ENCODE results near the gene GIT2. TPM values are rescaled to one million over a fixed set of nuclear protein-coding genes. Genes with fewer than 3 reads are reported as not detected.
A peak's percentile ranks its signal among the peaks of the same experiment; 100 is the strongest.

The GIT2 gene
- total and polyA plus RNA-seq, 2 of the 8 experiments (the other 6 are each of a cell fraction or from before 2014, with no cell fraction given), result 9.6 to 20.7 TPM

DNA sequence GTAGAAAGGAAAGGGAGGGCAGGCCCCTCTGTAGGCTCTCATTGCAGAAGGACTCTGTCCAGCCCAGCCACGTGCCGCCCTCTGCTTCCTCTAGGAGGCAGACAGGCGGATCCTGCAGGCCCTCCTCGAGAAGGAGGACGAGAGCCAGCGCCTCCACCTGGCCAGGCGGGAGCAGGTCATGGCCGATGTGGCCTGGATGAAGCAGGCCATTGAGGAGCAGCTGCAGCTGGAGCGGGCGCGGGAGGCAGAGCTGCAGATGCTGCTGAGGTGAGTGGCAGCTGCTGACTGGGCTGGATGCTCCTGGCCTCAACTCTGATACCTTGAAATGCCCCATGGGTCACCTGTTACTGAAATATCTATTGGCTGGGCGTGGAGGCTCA lies 85.2 kb downstream of the GIT2 start (continued):
- TF ChIP-seq, protein P1, sequence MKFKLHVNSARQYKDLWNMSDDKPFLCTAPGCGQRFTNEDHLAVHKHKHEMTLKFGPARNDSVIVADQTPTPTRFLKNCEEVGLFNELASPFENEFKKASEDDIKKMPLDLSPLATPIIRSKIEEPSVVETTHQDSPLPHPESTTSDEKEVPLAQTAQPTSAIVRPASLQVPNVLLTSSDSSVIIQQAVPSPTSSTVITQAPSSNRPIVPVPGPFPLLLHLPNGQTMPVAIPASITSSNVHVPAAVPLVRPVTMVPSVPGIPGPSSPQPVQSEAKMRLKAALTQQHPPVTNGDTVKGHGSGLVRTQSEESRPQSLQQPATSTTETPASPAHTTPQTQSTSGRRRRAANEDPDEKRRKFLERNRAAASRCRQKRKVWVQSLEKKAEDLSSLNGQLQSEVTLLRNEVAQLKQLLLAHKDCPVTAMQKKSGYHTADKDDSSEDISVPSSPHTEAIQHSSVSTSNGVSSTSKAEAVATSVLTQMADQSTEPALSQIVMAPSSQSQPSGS (IDR thresholded peaks at IDR 0.05; ENCODE audit: low read length), result no peak
- TF ChIP-seq RAD21 (IDR thresholded peaks at IDR 0.05 in 1 of 2, conservative IDR thresholded peaks at IDR 0.05 in 1 of 2; ENCODE audit: low read depth in 2 of 2, low read length in 2 of 2), result peak; percentile 72 to 83
- TF ChIP-seq KDM1A (IDR thresholded peaks at IDR 0.05; ENCODE audit: borderline replicate concordance, low read length), result peak; percentile 74; the same call in 1 of the 2 replicates
- TF ChIP-seq SAP30 (IDR thresholded peaks at IDR 0.05; ENCODE audit: insufficient read depth, insufficient replicate concordance, low read length), result no peak
- TF ChIP-seq, protein P2, sequence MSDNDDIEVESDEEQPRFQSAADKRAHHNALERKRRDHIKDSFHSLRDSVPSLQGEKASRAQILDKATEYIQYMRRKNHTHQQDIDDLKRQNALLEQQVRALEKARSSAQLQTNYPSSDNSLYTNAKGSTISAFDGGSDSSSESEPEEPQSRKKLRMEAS (IDR thresholded peaks at IDR 0.05), result peak; percentile 97
